ELF-1 (cell line): ENCODE data around the gene RNASEH2C.
A peak's percentile ranks its signal among the peaks of the same experiment; 100 is the strongest.
"Not testable (repeated sequence)": the region's sequence is repeated elsewhere in the genome, so short reads cannot be mapped to it uniquely, and the experiment has no call there.

Experiments used
- DNase-seq: peaks from one replicate; pipeline ENCODE4 v3.0.0-alpha.2; 2016; ENCODE audit warnings: low read depth, low spot score

Gene RNASEH2C

GRCh38 chr11:65716774-65717405, 3.7 kb downstream of the RNASEH2C start:
- no peak for DNase-seq

DNA sequence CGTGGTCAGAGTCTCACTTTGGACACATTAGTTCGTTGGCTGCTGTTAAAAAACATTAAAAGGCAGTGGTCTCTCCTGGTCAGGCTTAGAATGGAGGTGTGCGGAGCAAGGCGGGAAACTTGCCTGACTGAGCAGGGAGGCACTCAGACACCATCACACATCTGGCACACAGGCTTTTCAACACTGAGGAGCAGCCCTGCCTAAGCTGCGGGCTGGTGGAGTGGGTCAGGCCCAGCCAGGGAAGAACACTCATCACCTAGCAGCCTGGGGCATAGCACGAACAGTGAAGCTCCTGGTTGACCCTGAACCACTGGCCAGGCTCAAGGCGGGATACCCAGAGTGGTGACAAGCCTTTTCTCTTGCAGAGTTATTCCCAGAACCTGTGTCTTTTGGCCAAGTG, 4.3 kb downstream of the RNASEH2C start:
- no peak for DNase-seq

GRCh38 chr11:65714433-65714832, 6.2 kb downstream of the RNASEH2C start:
- DNase-seq: no peak

- DNase-seq: no peak
Observed at GRCh38 chr11:65713212-65713969, 7.2 kb downstream of the RNASEH2C start.

- no peak for DNase-seq
Observed at GRCh38 chr11:65712633-65713076, 7.9 kb downstream of the RNASEH2C start.

GRCh38 chr11:65711785-65712632, 8.6 kb downstream of the RNASEH2C start, which contains the start of gene KAT5:
KAT5 (plus strand) TSS chr11:65712252; CDS start chr11:65712268, 16 bp downstream.
- DNase-seq: peak; percentile 100

DNA sequence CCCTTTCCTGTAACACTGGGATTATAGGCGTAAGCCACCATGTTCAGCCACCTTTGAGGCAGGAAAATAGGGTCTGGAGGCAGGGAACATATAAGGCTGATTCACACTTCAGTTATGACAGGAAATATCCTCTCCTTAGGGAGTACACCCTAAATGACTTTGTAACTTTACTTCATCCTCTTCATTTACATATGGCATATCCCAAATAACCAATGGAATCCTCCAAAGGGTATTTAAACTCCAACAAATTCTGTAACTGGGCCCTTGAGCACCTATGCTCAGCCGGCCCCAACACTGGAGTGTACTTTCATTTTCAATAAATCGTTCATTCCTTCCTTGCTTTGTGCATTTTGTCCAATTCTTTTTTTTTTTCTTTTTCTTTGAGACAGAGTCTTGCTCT, 10.2 kb downstream of the RNASEH2C start:
- no peak for DNase-seq

GRCh38 chr11:65709661-65710060, 10.9 kb downstream of the RNASEH2C start:
- DNase-seq: peak; percentile 51

DNA sequence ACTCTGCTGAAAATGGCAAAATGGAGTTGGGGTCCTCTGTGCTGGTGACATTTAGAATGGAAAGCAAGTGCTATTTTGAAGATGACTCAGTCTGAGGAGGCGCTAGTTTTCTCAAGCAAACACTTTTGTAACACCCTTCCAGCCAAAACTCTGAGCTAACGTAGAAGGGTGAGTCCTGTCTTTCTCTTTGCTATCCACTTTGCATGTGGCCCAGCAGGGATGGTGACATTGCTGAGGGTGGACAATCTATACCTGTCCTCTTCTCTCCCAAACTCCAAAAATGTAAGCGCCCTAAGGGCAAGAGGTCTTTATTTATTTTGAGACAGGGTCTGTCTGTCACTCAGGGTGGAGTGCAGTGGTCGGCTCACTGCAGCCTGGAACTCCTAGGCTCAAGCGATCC, 12.1 kb downstream of the RNASEH2C start:
- no peak for DNase-seq

- DNase-seq: not testable (repeated sequence)
Observed at GRCh38 chr11:65707002-65707401, 13.6 kb downstream of the RNASEH2C start.

DNA sequence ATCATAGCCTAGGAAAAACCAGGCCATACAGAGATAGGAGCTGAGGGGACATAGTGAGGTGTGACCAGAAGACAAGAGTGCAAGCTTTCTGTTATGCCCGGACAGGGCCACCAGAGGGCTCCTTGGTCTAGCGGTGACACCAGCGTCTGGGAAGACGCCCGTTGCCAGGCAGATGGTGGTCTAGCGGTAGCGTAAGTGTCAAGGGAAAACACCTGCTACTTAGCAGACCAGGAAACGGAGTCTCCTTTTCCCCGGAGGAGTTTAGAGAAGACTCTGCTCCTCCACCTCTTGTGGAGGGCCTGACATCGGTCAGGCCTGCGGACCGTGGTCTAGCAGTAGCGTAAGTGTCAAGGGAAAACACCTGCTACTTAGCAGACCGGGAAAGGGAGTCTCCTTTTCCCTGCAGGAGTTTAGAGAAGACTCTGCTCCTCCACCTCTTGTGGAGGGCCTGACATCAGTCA, 14.3 kb downstream of the RNASEH2C start:
- peak; percentile 67 for DNase-seq

GRCh38 chr11:65703846-65704245, 16.8 kb downstream of the RNASEH2C start:
- no peak for DNase-seq

GRCh38 chr11:65701686-65702085, 18.9 kb downstream of the RNASEH2C start:
- no peak for DNase-seq

DNA sequence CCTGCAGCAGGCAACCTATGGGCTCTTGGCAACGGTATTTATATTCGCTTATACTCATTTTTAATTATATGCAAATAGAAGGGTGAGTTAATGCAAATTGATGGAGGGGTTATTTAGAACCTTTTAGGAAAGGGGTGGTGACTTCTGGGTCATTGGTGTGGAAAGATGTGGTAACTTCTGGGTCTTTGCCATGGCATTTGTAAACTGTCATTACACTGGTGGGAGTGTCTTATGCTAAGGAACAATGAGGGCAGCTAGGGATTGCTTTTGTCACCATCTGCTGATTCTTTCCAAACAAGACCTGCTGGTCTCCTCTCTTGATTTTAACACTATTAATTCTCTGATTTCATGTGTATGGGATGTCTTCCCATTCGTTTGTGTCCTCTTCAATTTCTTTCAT, 20.2 kb downstream of the RNASEH2C start:
- DNase-seq: no peak

DNA sequence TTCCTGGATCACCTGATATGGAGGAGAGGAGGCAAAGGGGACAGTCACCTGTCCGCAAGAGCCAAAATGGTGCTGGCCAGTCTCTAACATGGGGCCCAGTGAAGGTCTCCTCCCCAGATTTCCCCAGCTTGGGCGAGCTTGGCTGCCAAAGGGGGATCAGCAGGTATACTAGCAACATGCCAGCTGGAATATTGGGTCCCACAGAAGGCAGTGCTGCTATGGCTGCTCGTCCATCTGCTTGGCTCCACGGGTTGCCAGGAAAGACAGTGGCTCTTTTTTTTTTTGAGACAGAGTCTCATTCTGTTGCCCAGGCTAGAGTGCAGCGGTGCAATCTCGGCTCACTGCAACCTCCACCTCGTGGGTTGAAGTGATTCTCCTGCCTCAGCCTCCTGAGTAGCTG, 21.3 kb downstream of the RNASEH2C start:
- DNase-seq: no peak

DNA sequence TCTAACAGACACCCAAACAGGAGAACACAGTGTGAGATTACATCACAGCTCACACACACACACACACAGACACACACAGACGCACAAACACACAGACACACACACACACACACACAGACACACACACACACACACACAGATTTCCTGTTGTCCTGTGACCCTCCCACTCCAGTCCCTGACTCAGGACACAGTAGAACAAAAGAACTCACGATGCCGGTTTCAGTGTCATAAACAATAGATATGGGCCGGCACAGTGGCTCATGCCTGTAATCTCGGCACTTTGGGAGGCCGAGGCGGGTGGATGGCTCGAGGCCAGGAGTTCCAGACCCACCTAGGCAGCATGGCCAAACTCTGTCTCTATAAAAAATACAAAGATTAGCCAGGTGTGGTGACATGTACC, 22.4 kb downstream of the RNASEH2C start:
- no peak for DNase-seq

DNA sequence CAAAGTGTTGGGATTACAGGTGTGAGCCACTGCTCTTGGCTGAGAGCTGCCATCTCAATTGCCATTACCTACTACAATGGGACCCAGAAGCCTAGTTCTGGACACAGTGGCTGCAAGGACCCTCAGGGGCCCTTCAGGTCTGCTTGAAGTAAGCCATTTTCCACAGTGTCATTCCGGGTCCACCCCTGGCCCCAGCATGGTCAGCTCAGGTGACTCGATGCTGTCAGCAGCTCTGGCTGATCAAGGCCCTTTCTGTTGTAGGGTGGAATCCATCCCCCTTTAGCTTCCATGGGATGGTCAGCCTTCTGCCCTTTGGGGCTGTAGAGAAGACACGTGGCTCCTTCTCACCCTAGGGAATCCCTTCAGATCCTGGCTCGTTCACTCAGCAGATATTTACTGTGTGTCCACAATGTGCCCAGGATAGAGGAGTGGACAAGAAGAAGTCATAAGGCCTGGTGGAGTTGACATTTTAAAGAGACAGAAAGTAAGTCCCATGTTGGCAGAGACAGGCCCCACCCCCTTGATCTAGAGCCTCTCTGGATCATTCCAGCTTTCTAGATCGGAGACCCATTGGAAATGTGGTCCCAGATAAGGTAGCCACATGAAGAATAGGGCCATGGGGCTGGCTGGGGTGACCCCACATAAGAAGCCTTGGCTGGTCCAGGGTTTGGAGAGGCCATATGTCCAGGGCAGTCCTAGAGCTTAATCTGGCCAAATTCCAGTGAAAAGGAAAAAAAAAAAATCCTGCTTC, 23.6 kb downstream of the RNASEH2C start:
- DNase-seq: no peak

DNA sequence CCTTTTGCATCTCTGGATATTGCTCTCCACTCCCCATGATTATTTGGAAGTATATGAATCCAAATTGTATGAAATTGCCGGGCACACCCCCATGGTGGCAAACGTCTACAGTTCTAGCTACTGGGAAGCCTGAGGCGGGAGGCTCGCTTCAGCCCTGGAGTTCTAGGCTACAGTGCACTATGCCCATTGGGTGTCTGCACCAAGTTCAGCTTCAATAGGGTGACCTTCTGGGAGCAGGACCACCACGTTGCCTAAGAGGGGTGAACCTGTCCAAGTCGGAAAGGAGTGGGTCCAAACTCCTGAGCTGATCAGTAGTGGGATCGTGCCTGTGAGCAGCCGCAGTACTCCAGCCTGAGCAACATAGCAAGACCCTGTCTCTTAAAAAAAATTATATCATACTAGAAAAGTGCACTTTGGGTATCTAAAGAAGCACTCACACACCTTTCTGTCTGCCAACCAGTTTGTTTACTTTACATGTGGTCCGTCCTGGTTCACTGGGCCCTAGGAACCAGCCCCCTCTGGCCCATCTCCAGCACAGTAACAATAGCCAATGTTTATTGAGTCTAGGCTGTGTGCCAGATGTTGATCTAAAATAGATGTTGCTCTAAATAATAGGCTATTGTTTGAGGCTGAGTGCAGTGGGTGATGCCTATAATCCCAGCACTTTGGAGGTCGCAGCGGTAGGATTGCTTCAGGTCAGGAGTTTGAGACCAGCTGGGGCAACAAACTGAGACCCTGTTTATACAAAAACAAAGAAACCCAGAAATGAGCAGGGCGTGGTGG, 24.9 kb downstream of the RNASEH2C start:
- no peak for DNase-seq

DNA sequence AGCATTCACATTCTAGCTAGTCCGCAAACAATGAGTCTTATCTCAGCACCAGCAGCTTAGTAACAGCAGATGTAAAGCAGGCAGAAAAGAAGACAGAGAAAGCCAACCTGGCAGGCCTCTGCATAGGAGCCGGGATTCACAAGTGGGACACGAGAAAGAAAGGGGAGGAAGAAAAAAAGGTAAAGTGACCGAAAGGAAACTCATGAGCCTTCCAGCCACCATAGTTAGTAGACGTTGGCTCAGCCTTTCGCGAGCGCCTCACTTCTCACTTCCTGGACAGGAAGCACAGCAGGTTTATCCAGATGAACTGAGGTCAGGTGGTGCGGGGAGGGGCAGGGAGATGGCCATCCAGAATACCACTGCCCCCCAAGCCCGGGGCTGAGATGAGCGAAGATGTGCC, 28.2 kb downstream of the RNASEH2C start:
- peak; percentile 25 for DNase-seq

GRCh38 chr11:65691847-65692246, 28.8 kb downstream of the RNASEH2C start:
- not testable (repeated sequence) for DNase-seq

- no peak for DNase-seq
Observed at GRCh38 chr11:65685981-65686380, 34.6 kb downstream of the RNASEH2C start.
